HepG2 (cell line): ENCODE measurements around the gene RPUSD2. TPM values are rescaled to one million over a fixed set of nuclear protein-coding genes. Genes with fewer than 3 reads are reported as not detected.

Experiments used
- ARNTL ChIP-seq: sonication (generic); formaldehyde crosslinking; IDR thresholded peaks from 2 replicates; pipeline ENCODE4 v1.4.0; 2020; ENCODE audit warnings: mild to moderate bottlenecking, missing genetic modification reagents
- ATF1 ChIP-seq: IDR thresholded peaks from 2 replicates; pipeline ENCODE4 v1.6.1; 2016; ENCODE audit warnings: mild to moderate bottlenecking, control low read depth
- CBX5 ChIP-seq: sonication (generic); formaldehyde crosslinking; IDR thresholded peaks from 2 replicates; pipeline ENCODE4 v1.4.0; 2020; ENCODE audit warnings: missing genetic modification reagents, borderline replicate concordance
- CHD4 ChIP-seq: fragments of 200-600 bp; sonication (generic); IDR thresholded peaks from 2 replicates; pipeline ENCODE4 v1.7.0; 2017; ENCODE audit warnings: mild to moderate bottlenecking, low read length, borderline replicate concordance
- DMAP1 ChIP-seq: IDR thresholded peaks from 2 replicates; pipeline ENCODE4 v1.6.1; 2016
- FOXA1 ChIP-seq, 2 experiments: fragments of 450-650 bp in 1 of 2; sonication (generic) in 1 of 2; formaldehyde crosslinking in 1 of 2; IDR thresholded peaks; 2 replicates each; pipeline versions ENCODE4 v1.4.0 to v1.6.1; 2016 to 2020; ENCODE audit warnings: missing genetic modification reagents in 1 of 2
- FOXA3 ChIP-seq: IDR thresholded peaks from 2 replicates; pipeline ENCODE4 v1.6.1; 2016; ENCODE audit warnings: missing genetic modification reagents, missing compliant biosample characterization
- GATAD1 ChIP-seq: IDR thresholded peaks from 2 replicates; pipeline ENCODE4 v1.6.1; 2016; ENCODE audit warnings: missing genetic modification reagents, missing compliant biosample characterization
- HDAC6 ChIP-seq: fragments of 200-600 bp; sonication (generic); IDR thresholded peaks from 2 replicates; pipeline ENCODE4 v1.7.0; 2017; ENCODE audit warnings: mild to moderate bottlenecking, antibody characterized with exemption, low read length, low read depth
- HHEX ChIP-seq: IDR thresholded peaks from 2 replicates; pipeline ENCODE4 v1.6.1; 2016; ENCODE audit warnings: control low read depth
- IRF2 ChIP-seq: IDR thresholded peaks from 2 replicates; pipeline ENCODE4 v1.6.1; 2018; ENCODE audit warnings: missing genetic modification reagents, missing compliant biosample characterization
- KAT8 ChIP-seq: IDR thresholded peaks from 2 replicates; pipeline ENCODE4 v1.6.1; 2016; ENCODE audit warnings: missing genetic modification reagents, missing compliant biosample characterization
- MAZ ChIP-seq, 2 experiments: sonication (generic) in 1 of 2; formaldehyde crosslinking in 1 of 2; IDR thresholded peaks; 2 replicates each; pipeline versions ENCODE4 v1.5.0 to v1.6.1; 2012 to 2020; ENCODE audit warnings: low read depth in 2 of 2, mild to moderate bottlenecking in 2 of 2, borderline replicate concordance in 1 of 2, improper control_type of control experiment in 1 of 2, low read length in 1 of 2, missing genetic modification reagents in 1 of 2, moderate library complexity in 1 of 2
- MTERF4 ChIP-seq: sonication (generic); formaldehyde crosslinking; IDR thresholded peaks from 2 replicates; pipeline ENCODE4 v1.8.0; 2023; ENCODE audit warnings: mild to moderate bottlenecking, missing genetic modification reagents
- NR0B2 ChIP-seq: sonication (generic); formaldehyde crosslinking; IDR thresholded peaks from 2 replicates; pipeline ENCODE4 v1.4.0; 2020; ENCODE audit warnings: mild to moderate bottlenecking, missing genetic modification reagents
- PATZ1 ChIP-seq: sonication (generic); formaldehyde crosslinking; IDR thresholded peaks from 2 replicates; pipeline ENCODE4 v1.4.0; 2020; ENCODE audit warnings: missing genetic modification reagents
- RFX5 ChIP-seq: IDR thresholded peaks from 2 replicates; pipeline ENCODE4 v1.6.1; 2011; ENCODE audit warnings: low read depth, low read length, improper control_type of control experiment
- RNF219 ChIP-seq: sonication (generic); formaldehyde crosslinking; IDR thresholded peaks from 2 replicates; pipeline ENCODE4 v1.5.0; 2020; ENCODE audit warnings: mild to moderate bottlenecking, missing genetic modification reagents
- SMARCE1 ChIP-seq: fragments of 450-650 bp; IDR thresholded peaks from 2 replicates; pipeline ENCODE4 v1.6.1; 2017; ENCODE audit warnings: borderline replicate concordance
- SNAI1 ChIP-seq: sonication (generic); formaldehyde crosslinking; IDR thresholded peaks from 2 replicates; pipeline ENCODE4 v1.5.0; 2020; ENCODE audit warnings: mild to moderate bottlenecking, missing genetic modification reagents, borderline replicate concordance
- TEF ChIP-seq: sonication (generic); formaldehyde crosslinking; IDR thresholded peaks from 2 replicates; pipeline ENCODE4 v1.5.0; 2020; ENCODE audit warnings: missing genetic modification reagents
- THAP11 ChIP-seq: IDR thresholded peaks from 2 replicates; pipeline ENCODE4 v1.6.1; 2016; ENCODE audit warnings: missing biosample characterization, missing genetic modification reagents
- TOE1 ChIP-seq: sonication (generic); formaldehyde crosslinking; IDR thresholded peaks from 2 replicates; pipeline ENCODE4 v1.4.0; 2020; ENCODE audit warnings: mild to moderate bottlenecking, missing genetic modification reagents
- ZNF326 ChIP-seq: sonication (generic); formaldehyde crosslinking; IDR thresholded peaks from 2 replicates; pipeline ENCODE4 v1.4.0; 2020; ENCODE audit warnings: missing genetic modification reagents, borderline replicate concordance
- ZNF331 ChIP-seq: sonication (generic); formaldehyde crosslinking; IDR thresholded peaks from 2 replicates; pipeline ENCODE4 v1.4.0; 2020; ENCODE audit warnings: missing genetic modification reagents
- polyA plus RNA-seq, 8 experiments: library from polyadenylated mRNA; depleted of rRNA in 3 of 8; stranded (reverse) in 7 of 8; unstranded in 1 of 8; fragments of >200 nt; fragmentation: Illumina TruSeq in 4 of 8; extraction: Trizol in 4 of 8; gene quantifications; 2 replicates each; pipeline versions ENCODE4 v1.2.1 to v1.2.3, GENCODE V29; 2011 to 2016; ENCODE audit warnings: low read depth in 4 of 8, missing spikeins in 1 of 8, mixed read lengths in 1 of 8; ENCODE audit not compliant: insufficient read depth in 1 of 8
- total RNA-seq, 5 experiments: library from RNA; depleted of rRNA; stranded (reverse); fragments of >200 nt; fragmentation: Illumina TruSeq; extraction: Trizol; gene quantifications; 2 replicates each; pipeline ENCODE4 v1.2.3, GENCODE V29; 2016; ENCODE audit warnings: low read depth in 1 of 5

Gene RPUSD2
- total and polyA plus RNA-seq, 2 of the 13 experiments (the other 11 are each of a cell fraction or from before 2014, with no cell fraction given): 8.6 to 14.5 TPM

GRCh38 chr15:40582726-40583246 lies 13.7 kb downstream of the RPUSD2 start (continued):
- TF ChIP-seq SNAI1 (CRISPR knock-in tag) (no peak), ATF1 (CRISPR knock-in tag) (0 out of 2 replicates have a peak, but pooled peaks have one; percentile 61), RFX5 (peak; percentile 96), DMAP1 (0 out of 2 replicates have a peak, but pooled peaks have one; percentile 5), MAZ (IDR thresholded peaks at IDR 0.05; ENCODE audit: borderline replicate concordance, low read depth, low read length) (no peak), MAZ (CRISPR knock-in tag; IDR thresholded peaks at IDR 0.05; ENCODE audit: low read depth) (peak; percentile 44; the same call in 1 of the 2 replicates), HHEX (CRISPR knock-in tag) (no peak), HDAC6 (no peak), KAT8 (CRISPR knock-in tag) (peak; percentile 50; the same call in 1 of the 2 replicates), TOE1 (CRISPR knock-in tag) (no peak), IRF2 (CRISPR knock-in tag) (peak; percentile 92), TEF (CRISPR knock-in tag) (no peak), FOXA3 (CRISPR knock-in tag) (peak; percentile 73), FOXA1 (IDR thresholded peaks at IDR 0.05) (no peak), FOXA1 (CRISPR knock-in tag; IDR thresholded peaks at IDR 0.05) (peak; percentile 66), ZNF326 (CRISPR knock-in tag) (no peak), ZNF331 (CRISPR knock-in tag) (0 out of 2 replicates have a peak, but pooled peaks have one; percentile 6), CHD4 (no peak), GATAD1 (CRISPR knock-in tag) (peak; percentile 69), ARNTL (CRISPR knock-in tag) (0 out of 2 replicates have a peak, but pooled peaks have one; percentile 28), CBX5 (no peak), SMARCE1 (no peak), MTERF4 (CRISPR knock-in tag) (no peak), THAP11 (peak; percentile 53; the same call in 1 of the 2 replicates), NR0B2 (CRISPR knock-in tag) (no peak), RNF219 (no peak), PATZ1 (CRISPR knock-in tag) (peak; percentile 57)
